Natural killer cell (primary cell): ENCODE data around the gene USP33. TPM values are rescaled to one million over a fixed set of nuclear protein-coding genes. Genes with fewer than 3 reads are reported as not detected.

ENCODE experiments used
- ATAC-seq, 3 donors: fragments of 150-1000 bp in 2 of 3; fragments of 200-7000 bp in 1 of 3; cut with Tn5 transposase; 1 replicate in 1 of 3; 2 replicates in 2 of 3; pipeline ENCODE4 v1.10.0; 2021; ENCODE audit warnings: mild to moderate bottlenecking in 2 of 3, moderate library complexity in 2 of 3
- DNase-seq, 2 donors: peaks; one replicate each; pipeline versions ENCODE4 v3.0.0 to v3.0.0-alpha.2; 2013 to 2021; ENCODE audit warnings: mixed read lengths in 1 of 2
- H3K27ac ChIP-seq: one replicate; pipeline ENCODE4 v1.5.1; 2013; ENCODE audit warnings: mild to moderate bottlenecking, low read length
- H3K27me3 ChIP-seq: one replicate; pipeline ENCODE4 v1.6.1; 2013; ENCODE audit warnings: low read length; ENCODE audit not compliant: control insufficient read depth, insufficient read depth
- H3K36me3 ChIP-seq: one replicate; pipeline ENCODE4 v1.6.1; 2013; ENCODE audit warnings: low read length; ENCODE audit not compliant: control insufficient read depth, insufficient read depth
- H3K4me1 ChIP-seq: one replicate; pipeline ENCODE4 v1.6.1; 2013; ENCODE audit warnings: low read length; ENCODE audit not compliant: control insufficient read depth, insufficient read depth
- H3K4me3 ChIP-seq: one replicate; pipeline ENCODE4 v1.5.1; 2013; ENCODE audit warnings: low read length
- H3K9me3 ChIP-seq: one replicate; pipeline ENCODE4 v1.6.1; 2013; ENCODE audit warnings: low read length; ENCODE audit not compliant: control insufficient read depth, insufficient read depth
- H3K27ac Mint-ChIP-seq, 2 donors: one replicate each; pipeline ENCODE4 v1.8.0; 2022; ENCODE audit warnings: mild to moderate bottlenecking in 2 of 2, mixed read lengths in 2 of 2, moderate library complexity in 1 of 2
- H3K27me3 Mint-ChIP-seq, 2 donors: one replicate each; pipeline ENCODE4 v1.8.0; 2022; ENCODE audit warnings: low read depth in 2 of 2, mixed read lengths in 2 of 2
- H3K36me3 Mint-ChIP-seq: one replicate; pipeline ENCODE4 v1.8.0; 2022; ENCODE audit warnings: mixed read lengths
- H3K4me1 Mint-ChIP-seq, 2 donors: one replicate each; pipeline ENCODE4 v1.8.0; 2022; ENCODE audit warnings: mixed read lengths in 2 of 2
- H3K4me3 Mint-ChIP-seq: one replicate; pipeline ENCODE4 v1.8.0; 2022; ENCODE audit warnings: mild to moderate bottlenecking, moderate library complexity, mixed read lengths
- H3K9me3 Mint-ChIP-seq, 2 donors: one replicate each; pipeline ENCODE4 v1.8.0; 2022; ENCODE audit warnings: mixed read lengths in 2 of 2
- WGBS: methylation state at CpG from one replicate; pipeline ENCODE4 v1.1.7; 2013; ENCODE audit warnings: missing lambda C conversion rate; ENCODE audit not compliant: insufficient coverage; 5-methylcytosine and 5-hydroxymethylcytosine counted together
- intact Hi-C: fragments of 100-400 bp; cut with micrococcal nuclease; formaldehyde crosslinking; loops from one replicate; pipeline ENCODE4 v1.14.2; 2022
- total RNA-seq, 4 donors: library from RNA; stranded (reverse); fragments of 120-200 nt in 1 of 4; gene quantifications; one replicate each; pipeline versions ENCODE4 v1.2.3 to v1.2.4, GENCODE V29; 2013 to 2022
- TF ChIP-seq, protein P1 (sequence below): fragments of 200-600 bp; IDR thresholded peaks from one replicate; pipeline ENCODE4 v1.8.0; 2022; ENCODE audit warnings: antibody characterized with exemption

USP33 gene
- total RNA-seq, 3 donors from 2014 or later (not counting 1 experiment from before 2014, with no cell fraction given) = 88.1 to 112 (median 101) TPM

DNA sequence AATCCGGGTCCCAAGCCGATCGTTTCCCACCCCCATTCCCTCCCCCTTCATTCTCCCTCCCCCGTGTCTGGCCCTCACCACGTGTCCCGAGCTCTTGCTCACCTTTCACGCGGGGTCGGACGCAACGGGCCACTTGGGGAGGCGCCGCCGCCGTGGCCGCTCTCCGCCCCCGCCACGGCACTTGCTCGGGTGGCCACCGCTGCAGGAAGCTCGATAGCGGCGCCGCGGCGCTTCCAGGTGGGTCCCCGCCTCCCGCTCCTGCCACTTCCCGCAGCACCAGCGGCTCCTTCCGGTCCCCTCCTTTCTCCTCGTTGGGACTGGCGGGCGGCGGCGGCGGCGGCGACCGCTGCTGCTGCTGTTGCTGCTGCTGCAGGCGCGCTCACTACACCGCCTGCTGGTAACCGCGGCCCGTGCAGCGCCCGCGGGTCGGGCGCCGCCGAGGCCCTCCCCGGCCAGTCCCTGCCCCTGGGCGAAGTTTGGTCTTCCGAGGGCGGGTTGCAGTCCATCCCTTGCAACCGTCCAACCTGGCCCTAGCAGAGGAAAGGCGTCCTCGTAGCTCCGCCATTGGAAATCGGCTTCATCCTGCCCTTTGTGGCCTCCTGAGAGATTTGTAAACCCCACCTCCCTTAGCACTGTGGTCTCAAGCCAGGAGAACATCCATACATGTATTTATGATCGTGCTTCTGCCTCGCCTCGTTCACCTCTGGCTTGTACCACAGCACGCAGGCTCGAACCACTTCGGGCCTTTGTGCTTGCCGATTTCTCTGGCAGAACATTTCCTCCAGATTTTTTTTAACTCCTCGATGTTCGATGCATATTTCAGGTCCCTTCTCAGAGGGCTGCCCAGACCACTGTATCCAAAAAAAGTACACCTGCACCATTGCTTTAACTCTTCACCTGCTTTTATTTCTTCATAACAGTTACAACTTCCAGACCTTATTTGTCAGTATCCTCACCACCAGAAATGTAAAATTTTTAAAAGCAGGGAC is 76.2 kb downstream of the USP33 start:
- H3K9me3 Mint-ChIP-seq = no peaks in the 10 kb centered on the region
- ATAC-seq = peak; percentile 76 to 88 (median 77)

DNA sequence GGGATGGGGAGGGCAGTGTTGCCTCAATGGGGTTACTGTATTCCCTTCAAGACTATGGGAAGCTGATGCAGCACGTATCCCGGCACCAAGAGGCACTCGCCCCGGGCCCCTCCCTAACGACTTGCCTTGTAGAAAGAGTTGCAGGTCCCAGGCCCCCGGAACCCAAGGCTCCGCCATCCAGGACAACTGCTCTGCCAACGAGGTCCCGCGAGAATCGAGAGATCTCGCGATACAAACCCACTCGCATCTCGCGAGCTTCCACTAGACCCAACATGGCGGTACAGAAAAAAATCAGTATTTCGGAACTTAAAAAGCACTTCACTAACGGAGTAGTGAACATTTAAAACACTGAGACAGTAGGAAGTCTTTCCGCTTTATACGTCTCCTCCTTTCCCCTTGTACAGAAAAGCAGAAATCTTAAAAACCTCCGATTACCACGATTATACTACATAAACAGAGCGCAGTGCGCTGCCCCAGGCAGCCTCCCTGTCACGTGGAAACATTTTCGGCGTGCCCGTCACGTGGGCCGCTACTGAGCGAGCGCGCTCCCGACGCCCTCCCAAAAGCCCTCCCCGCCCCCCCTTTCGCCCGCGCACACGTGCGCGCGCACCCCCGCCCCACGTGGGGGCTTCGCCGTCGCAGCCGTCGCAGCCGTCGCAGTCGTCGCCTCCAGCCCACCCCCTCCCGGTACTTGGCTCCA is 77.0 kb downstream of the USP33 start, which contains the start of gene ZZZ3:
Gene ZZZ3 (minus strand): TSS at position 199 of the 700 bp plus-strand sequence. CDS start 49,304 bp downstream, outside the sequence.
- no peaks in the 10 kb centered on the region for H3K9me3 Mint-ChIP-seq
- no peaks in the 10 kb centered on the region for H3K36me3 Mint-ChIP-seq
- WGBS = under 1% methylated on average over 54 of the region's 56 CpGs
- TF ChIP-seq, protein P1, sequence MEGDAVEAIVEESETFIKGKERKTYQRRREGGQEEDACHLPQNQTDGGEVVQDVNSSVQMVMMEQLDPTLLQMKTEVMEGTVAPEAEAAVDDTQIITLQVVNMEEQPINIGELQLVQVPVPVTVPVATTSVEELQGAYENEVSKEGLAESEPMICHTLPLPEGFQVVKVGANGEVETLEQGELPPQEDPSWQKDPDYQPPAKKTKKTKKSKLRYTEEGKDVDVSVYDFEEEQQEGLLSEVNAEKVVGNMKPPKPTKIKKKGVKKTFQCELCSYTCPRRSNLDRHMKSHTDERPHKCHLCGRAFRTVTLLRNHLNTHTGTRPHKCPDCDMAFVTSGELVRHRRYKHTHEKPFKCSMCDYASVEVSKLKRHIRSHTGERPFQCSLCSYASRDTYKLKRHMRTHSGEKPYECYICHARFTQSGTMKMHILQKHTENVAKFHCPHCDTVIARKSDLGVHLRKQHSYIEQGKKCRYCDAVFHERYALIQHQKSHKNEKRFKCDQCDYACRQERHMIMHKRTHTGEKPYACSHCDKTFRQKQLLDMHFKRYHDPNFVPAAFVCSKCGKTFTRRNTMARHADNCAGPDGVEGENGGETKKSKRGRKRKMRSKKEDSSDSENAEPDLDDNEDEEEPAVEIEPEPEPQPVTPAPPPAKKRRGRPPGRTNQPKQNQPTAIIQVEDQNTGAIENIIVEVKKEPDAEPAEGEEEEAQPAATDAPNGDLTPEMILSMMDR = no peak
- intact Hi-C loops = loop anchor here (1.0 to 5.0 kb wide), 4 partner anchors 77 to 464 kb away; partner anchors contain the start of genes FUBP1, MIGA1, PIGK and USP33
- Histone ChIP-seq H3K36me3 (no peaks in the 10 kb centered on the region), H3K4me3 (peak within 1 kb of the TSS; percentile 76), H3K4me1 (peaks cover 16% of the 10 kb centered on the region), H3K27me3 (no peaks in the 10 kb centered on the region), H3K27ac (peak within 1 kb of the TSS; percentile 86), H3K9me3 (no peaks in the 10 kb centered on the region)
- H3K27ac Mint-ChIP-seq = peak within 1 kb of the TSS; percentile 96
- DNase-seq (peak; percentile 95 to 97), ATAC-seq (peak; percentile 72 to 85 (median 73))
- H3K27me3 Mint-ChIP-seq = no peaks in the 10 kb centered on the region
- peak within 1 kb of the TSS; percentile 96 for H3K4me3 Mint-ChIP-seq
- H3K4me1 Mint-ChIP-seq = peaks cover 37% of the 10 kb centered on the region in 2 donors

More for the DNA sequence above, 76.2 kb downstream of the USP33 start:
- no peaks in the 10 kb centered on the region for H3K36me3 ChIP-seq
- peak; percentile 88 to 93 for DNase-seq
- under 1% methylated on average over 72 of the region's 72 CpGs for WGBS
- peaks cover 35 to 36% of the 10 kb centered on the region in 2 donors for H3K4me1 Mint-ChIP-seq
- intact Hi-C loops = loop anchor here (2.0 to 5.0 kb wide), 2 partner anchors 94 to 465 kb away; partner anchors contain the start of genes MIGA1 and PIGK
- peaks cover 20% of the 10 kb centered on the region for H3K4me1 ChIP-seq
- no peaks in the 10 kb centered on the region for H3K9me3 ChIP-seq
- H3K27ac Mint-ChIP-seq = peak overlapping the region; percentile 96
- peak overlapping the region; percentile 86 for H3K27ac ChIP-seq
- H3K4me3 Mint-ChIP-seq = peak overlapping the region; percentile 96
- H3K4me3 ChIP-seq = peak overlapping the region; percentile 76
- H3K27me3 ChIP-seq = no peaks in the 10 kb centered on the region
- no peaks in the 10 kb centered on the region for H3K36me3 Mint-ChIP-seq
- no peaks in the 10 kb centered on the region for H3K27me3 Mint-ChIP-seq
- TF ChIP-seq, protein P1 = peak; percentile 88

DNA sequence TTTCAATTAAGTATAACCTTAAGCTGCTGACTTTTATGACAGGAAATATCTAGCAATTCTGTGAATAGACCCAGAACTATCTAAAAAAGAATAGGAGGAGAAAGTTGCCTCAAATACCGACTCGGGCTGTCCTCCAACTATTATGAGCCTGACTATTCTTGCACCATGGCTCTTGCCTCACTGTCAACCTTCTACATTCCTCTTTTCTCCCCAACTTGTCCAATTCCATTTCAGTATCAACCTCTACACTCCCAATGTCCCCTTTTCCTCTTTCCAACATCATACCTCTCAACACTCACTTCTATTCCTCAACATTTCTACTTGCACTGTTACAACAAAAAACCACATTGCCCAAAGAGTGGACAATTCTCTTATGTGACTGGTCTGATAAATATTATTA is 79.5 kb downstream of the USP33 start:
- Histone ChIP-seq H3K4me1 (peaks cover 12% of the 10 kb centered on the region), H3K27me3 (no peaks in the 10 kb centered on the region), H3K27ac (no peak overlapping the region), H3K4me3 (no peak overlapping the region), H3K9me3 (no peaks in the 10 kb centered on the region), H3K36me3 (no peaks in the 10 kb centered on the region)
- intact Hi-C loops = loop anchor here (5.0 kb wide), 1 partner anchor 97 kb away; the partner anchor contains the start of gene MIGA1
- TF ChIP-seq, protein P1 = no peak
- no peak overlapping the region for H3K4me3 Mint-ChIP-seq
- H3K27me3 Mint-ChIP-seq = no peaks in the 10 kb centered on the region
- no peak overlapping the region for H3K27ac Mint-ChIP-seq
- H3K36me3 Mint-ChIP-seq = no peaks in the 10 kb centered on the region
- ATAC-seq (no peak), DNase-seq (no peak)
- WGBS = 82% methylated on average over 2 of the region's 2 CpGs
- H3K9me3 Mint-ChIP-seq = no peaks in the 10 kb centered on the region
- H3K4me1 Mint-ChIP-seq = peaks cover 37 to 42% of the 10 kb centered on the region in 2 donors
